HG03354 (cell line): ENCODE measurements around the gene FSTL5.

Source experiments
- ATAC-seq: cut with Tn5 transposase; IDR thresholded peaks from one replicate; pipeline ENCODE4 v1.9.1; 2021; ENCODE audit warnings: mild to moderate bottlenecking; ENCODE audit not compliant: unreplicated experiment, poor library complexity, severe bottlenecking

FSTL5 gene

DNA sequence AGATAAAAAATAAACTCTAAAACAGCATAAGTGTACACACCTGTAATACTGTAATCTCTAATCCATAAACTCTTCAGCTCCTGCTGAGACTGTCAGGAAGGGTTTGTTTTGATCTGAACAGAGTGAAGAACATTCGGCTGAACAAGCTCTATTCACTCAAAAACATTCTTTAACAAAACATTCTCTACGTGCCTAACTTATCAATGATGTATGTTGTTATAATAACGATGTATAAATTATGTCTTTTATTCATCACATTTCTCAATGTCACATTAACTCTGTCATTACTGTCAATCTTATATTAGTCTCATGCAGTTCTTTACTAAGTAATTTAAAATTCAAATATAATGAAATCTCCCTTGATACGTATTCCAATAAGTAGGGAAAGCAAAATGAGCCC lies 280.6 kb downstream of the FSTL5 start:
- ATAC-seq: no peak

GRCh38 chr4:161881370-161881769 lies 282.4 kb downstream of the FSTL5 start:
- ATAC-seq: no peak

DNA sequence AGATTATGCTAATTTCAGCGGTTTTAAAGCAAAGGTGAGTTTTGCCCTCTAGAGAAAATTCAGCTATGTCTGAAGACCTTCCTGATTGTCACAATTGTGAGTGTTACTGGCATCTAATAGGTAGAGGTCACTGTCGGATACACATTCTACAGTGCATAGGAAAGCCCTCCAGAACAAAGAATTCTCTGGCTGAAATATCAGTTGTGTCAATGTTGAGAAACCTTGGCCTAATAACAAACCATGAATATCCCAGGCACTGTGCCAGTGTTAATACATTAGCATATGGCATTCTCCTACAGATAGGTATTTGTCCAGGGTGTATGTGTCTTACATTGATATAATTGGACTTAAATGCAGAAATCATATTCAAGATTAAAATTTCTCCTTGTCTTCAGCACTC lies 294.3 kb downstream of the FSTL5 start:
- no peak for ATAC-seq

- no peak for ATAC-seq
Observed at GRCh38 chr4:161856711-161857326, 307.0 kb downstream of the FSTL5 start.

DNA sequence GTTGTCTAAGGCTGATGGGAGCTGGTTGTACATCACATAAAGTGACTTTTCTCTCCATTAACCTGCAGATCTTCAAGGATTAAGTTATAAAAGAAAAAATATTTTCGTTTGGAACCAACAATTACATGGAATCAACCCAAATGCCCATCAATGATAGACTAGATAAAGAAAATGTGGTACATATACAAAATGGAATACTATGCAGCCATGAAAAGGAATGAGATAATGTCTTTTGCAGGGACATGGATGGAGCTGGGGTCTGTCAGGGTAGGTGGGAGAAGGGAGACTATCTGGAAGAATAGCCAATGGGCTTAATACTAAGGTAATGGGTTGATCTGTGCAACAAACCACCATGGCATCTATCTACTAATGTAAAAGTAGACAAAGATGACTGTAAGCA lies 313.2 kb downstream of the FSTL5 start:
- ATAC-seq: no peak

DNA sequence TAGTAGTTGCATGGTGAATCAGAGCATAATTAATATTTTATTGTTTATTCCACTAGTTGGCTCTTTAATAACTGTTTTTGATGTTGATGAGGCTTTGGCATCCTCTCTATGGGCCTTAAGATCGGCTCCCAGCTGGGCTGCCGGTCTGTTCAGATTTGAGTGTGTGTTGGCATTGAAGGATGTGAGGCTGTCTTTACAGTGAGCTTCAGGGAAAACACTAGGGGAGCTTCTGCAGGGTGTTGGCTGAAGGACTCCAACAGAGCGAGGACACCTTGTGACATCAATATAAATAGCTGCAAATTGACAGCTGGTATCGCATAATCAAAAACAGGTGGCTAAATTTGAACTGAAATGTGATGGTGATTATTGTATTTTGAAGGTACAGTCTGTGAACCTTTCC lies 322.0 kb downstream of the FSTL5 start:
- no peak for ATAC-seq

DNA sequence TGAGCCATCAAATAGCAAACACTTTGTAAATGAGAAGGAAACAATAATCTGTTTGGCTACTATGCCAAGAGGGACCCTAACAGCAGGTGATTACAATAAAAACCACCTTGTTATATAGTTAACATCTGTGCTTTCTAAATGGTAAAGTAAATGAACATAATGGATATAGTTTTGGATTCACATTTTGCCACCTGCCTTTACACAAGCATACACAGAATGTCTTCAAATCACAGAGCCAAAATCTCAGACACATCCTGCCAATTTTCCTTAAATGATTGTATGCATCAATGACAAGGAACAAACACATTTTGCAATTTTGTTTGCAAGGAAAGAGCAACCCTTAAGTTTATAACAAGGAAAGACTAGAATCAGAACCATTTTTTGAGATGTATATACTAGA lies 334.2 kb downstream of the FSTL5 start:
- no peak for ATAC-seq

- no peak for ATAC-seq
Observed at GRCh38 chr4:161828061-161828460, 335.7 kb downstream of the FSTL5 start.

- no peak for ATAC-seq
Observed at GRCh38 chr4:161827013-161827412, 336.8 kb downstream of the FSTL5 start.

DNA sequence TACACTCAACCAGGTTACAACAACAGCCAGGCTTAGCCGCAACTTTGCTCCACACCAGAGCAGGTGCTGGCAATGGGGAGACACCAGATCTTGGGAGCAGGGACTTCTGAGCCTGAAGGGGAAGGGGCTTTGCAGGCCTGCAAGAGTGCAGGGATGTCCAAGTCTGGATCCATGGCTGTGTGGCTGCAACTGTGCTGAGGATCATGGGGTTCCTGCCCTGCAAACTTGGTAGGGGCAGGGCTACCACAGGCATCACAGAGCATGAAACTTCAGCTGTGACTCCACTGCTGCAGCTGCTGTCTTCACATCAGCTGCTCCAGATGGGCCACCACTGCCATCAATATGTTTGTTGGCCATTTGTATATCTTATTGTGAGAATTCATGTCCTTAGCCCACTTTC lies 340.4 kb downstream of the FSTL5 start:
- no peak for ATAC-seq

- ATAC-seq: no peak
Observed at GRCh38 chr4:161822174-161822573, 341.6 kb downstream of the FSTL5 start.

GRCh38 chr4:161817914-161818313 lies 345.9 kb downstream of the FSTL5 start:
- ATAC-seq: no peak

DNA sequence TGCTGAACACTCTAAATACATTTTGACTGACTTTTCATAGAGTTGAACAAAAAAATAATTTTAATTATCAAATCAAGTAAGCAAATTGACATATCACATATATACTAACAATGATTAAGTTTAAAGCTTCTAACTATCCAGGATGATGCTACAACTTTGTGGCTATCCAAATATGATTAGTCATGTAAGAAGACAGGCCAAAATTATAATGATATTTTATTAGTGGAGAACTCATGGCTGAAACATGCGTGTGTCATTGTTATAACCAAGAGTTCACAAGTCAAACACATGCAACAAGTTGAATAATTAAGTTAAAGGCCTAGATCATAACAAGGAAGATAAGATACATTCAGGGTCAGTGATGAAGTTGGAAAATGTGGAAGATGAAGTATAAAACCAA lies 346.8 kb downstream of the FSTL5 start:
- ATAC-seq: no peak

GRCh38 chr4:161815841-161816240 lies 348.0 kb downstream of the FSTL5 start:
- no peak for ATAC-seq

DNA sequence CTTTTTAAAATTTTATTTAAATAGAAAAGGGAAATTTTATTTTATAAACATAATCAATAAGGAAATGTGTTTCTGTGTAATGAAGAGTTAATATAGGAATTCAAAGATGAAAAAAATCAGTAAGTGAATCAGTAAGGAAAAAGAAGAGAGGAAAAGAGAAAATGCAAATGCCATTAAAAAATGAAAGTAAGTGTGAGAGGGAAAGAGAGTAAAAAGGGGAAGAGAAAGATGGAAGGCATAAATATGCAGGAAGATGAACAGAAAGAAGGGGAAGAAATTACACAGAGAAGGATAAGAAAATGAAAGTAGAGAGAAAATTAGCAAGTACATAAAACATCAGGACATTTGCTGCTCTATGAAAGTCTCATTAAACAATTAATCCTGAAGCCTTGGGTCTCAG lies 349.9 kb downstream of the FSTL5 start:
- ATAC-seq: no peak

GRCh38 chr4:161813389-161813788 lies 350.4 kb downstream of the FSTL5 start:
- ATAC-seq: no peak

- no peak for ATAC-seq
Observed at GRCh38 chr4:161803171-161803570, 360.6 kb downstream of the FSTL5 start.

DNA sequence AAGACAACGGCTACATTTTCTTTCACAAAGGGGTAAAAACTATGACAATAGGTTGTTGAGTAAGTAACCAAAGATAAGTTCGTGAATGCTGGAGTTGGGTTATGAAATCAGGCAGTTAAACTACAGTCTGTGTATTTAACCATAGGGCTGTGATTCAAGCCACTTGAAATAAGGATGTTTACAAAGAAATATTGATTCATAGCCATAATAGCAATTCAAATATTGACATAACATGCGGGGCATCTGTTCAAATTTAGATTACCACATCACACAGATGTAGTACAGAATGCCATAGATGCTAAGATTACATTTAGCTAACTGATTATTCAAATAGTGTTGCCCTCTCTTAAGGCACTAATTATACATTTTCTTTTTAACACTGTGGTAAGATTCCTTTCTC lies 364.1 kb downstream of the FSTL5 start:
- ATAC-seq: no peak

DNA sequence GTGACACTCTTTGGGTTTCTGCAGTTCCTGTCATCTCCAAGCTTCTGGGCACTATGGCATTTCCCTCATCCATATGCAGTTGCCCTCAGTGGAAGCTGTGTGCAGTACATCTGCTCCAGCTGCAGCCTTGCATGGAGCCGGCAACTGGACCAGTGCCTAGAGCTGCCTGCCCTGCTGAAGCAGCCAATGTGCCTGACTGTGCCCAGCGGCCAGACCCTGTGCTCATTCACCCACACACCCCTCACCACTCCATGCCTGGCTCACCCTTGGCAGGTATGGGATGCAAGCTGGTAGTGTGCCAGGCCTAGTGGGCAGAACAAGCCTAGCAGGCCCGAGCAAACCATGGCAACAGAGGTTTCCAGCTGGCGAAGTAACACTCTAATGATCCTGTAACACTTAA lies 370.8 kb downstream of the FSTL5 start:
- no peak for ATAC-seq

GRCh38 chr4:161791796-161792556 lies 371.8 kb downstream of the FSTL5 start:
- ATAC-seq: no peak

DNA sequence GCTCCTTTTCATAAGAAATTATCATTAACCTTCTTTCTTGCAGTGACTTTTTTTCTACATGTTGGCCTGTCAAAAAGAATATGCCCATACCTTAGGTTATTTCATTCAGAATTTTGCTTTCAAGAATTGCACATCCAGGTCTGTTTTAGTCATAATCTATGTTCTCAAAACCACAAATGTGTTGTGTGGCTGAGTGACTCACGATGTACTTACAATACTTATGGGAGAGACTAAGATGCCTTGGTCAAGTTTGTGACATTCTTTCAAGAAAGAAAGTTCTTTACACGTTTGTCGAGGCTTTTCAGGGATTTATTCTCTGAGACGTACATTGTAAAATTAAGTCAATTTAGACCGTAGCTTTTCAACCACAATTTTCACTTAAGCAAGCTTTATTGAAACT lies 396.7 kb downstream of the FSTL5 start:
- ATAC-seq: no peak

DNA sequence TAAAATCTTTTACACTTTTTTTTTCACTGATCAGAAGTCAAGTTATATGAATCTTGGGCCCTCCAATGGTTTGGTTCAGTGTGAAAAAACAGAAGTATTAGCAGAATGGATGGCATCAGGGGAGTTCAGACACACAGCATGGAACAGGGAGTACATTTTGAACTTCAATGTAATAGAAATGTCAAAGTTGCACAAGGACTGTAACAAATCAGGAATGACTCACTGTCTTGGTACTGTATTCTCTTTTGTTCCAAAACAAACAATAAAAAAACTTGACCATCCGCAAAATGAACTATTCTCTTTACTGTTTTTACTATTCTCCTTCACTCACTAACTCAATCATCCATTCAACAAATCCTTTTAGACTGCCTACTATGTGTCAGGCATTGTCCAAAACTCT lies 401.0 kb downstream of the FSTL5 start:
- ATAC-seq: no peak
